HG02763 (cell line): ENCODE data around the gene ATF6.

Experiments
- ATAC-seq: cut with Tn5 transposase; IDR thresholded peaks from one replicate; pipeline ENCODE4 v1.9.1; 2021; ENCODE audit warnings: mild to moderate bottlenecking, moderate library complexity; ENCODE audit not compliant: unreplicated experiment

ATF6 gene

DNA sequence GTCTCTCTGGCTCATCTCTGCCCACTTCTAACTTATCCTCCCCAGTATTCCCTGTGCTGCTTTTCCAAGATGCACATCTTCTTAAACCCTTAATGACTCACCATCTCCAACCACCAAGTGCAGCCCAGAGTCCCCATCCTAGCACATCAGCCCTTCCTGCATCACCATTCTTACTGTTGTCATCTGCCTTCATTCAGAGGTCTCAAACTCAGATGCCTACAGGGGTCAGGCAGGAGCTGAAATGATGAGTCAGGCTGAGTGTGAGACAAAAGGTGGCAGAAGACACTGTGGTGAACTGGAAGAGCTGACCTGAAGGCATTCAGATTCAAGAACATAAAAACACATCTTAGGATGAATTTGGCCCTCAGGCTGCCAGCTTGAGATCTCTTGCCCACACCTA is 223.0 kb downstream of the ATF6 start:
- ATAC-seq = no peak

DNA sequence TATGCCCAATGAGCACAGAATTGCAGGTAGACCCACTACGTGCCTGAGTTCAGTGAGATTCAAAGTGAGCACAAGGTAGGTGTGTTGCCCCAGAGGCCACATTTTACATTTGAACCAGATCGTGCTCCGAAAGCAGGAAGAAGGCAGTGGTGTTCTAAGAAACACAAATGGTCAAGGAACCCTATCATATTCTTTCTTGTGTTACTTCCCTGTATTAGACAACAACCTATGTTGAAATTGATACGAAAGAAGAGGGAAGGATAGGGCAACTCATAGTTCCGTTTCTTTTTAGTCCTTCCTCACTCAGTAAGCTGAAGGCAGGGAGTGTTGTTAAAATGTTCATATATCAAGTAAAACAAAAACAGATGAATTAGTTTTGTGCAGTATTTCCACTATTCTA is 223.7 kb downstream of the ATF6 start:
- no peak for ATAC-seq

DNA sequence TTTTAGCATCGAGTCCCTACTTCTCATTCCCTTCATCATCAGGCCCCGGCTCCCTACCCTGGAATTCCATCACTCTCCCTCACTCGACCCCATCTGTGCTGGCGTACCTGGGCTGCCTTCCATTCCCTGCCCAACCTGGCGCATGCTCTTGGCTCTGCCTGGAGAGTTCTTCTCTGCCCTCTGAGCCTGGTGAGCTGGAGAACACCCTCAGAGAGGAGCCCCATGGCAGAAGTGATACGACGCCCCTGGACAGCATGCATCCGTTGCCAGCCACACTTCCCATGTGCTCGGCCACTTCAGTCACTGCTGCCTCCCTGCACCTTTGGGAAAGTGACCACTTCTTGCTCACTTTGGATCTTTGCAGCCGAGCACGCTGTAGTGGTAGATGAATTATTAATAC is 227.5 kb downstream of the ATF6 start:
- ATAC-seq = no peak

DNA sequence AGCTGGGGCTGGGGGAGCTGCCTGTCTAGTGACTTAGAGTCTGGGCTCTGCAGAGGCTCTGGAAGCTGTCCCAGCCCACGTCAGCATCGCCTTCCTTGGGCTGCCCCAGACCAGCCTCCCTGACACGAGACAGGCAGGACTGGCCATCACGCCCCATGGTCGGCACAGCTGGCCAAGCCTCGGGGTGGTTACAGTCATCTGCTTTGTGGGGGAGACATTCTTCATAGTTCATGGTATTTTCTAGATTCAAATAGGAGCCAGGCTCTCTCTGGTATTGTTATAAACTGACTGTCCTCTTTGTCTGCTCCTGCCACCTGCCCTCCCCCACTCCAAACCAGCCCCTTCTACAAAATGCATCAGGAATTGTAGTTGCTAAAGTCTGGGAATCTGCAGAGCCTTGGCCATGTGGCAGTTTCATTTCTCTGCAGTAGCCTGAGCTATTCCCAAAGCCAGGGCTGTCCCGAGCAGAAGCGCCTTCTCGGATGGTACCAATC is 228.1 kb downstream of the ATF6 start:
- ATAC-seq = no peak

DNA sequence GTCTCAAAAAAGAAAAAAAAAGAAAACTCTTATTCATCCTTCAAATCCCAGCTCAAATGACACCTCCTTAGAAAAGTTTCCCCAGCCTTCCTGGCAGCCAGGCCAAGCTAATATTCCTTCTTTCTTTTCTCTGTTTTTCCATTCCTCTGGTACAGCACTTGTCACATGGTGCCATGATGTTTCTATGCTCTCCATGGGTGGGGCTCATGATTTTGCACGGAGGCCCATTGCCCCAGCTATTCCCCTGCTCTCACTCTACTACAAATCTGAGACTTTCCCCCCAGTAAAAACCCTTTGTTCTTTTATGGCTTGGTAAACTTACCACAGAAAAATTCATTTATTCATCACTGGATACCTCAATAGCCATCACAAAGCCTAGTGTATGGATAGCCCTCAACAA is 231.0 kb downstream of the ATF6 start:
- ATAC-seq = no peak

DNA sequence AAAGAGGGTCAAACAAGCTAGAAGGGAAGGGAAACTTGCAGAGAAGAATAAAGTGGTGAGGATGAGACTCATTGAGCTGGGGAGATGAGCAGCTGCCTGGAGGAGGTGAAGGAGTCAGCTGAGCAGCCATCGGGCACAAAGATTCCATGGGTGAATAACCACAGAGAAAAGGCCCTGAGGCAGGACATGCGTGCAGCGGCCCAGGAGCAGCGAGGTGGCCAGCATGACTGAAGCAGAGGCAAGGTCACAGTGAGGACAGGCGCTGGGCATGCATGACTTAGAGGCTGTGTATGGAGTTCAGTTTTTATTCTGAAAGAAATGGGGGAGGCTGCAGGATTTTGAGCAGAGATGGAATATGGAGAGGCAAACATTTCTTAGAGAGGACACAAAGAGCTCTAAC is 232.7 kb downstream of the ATF6 start:
- ATAC-seq = no peak

DNA sequence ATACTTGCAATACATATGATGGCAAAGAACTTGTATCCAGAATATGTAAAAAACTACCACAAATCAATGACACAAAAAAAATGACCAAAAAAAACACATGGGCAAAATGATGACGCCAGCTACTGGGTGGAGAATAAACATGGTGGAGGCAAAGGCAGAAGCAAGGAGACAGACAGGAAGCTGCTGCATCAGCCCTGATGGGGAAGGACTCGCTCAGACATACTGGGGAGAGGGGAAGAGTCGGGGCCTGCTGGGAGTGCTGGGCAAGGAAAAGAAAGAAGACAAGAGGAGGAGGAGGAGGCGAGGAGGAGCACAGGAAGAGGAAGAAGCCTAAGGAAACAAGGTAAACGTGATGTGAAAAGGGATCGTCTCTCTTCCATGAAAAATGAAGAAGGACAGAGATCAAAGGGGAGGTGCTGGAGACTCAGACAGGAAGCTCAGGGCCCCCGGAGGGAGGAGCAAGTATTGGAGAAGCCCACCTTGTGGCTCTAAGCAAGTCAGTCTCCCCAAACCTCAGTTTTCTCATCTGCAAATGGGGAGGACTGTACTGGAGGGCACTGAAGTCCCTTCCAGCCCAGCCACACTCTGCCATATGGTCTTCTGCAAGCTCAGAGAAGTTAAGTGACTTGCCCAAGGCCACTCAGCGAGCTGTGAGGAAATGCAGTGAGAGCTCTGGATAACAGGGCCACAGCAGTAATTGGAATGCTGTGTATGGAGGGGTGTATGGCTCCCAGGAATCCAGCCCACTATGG is 233.4 kb downstream of the ATF6 start:
- no peak for ATAC-seq

DNA sequence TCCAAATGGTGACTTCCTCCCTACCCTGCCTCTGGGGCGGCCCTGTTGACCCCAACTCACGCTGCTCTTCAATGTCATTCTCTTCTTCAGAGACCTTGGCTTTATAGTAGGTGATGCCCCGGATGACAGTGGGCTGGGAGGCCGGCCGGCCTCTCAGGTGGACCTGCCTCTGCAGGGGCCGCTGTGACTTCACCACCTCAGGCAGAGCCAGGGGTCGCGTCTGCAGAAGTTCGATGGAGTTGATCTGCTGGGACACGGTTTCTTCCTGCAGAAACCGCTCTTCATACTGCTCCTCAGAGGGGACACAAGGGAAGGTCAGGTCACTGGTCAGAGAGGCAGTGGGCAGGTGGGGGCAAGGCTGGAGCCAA is 233.9 kb downstream of the ATF6 start:
- ATAC-seq = no peak

DNA sequence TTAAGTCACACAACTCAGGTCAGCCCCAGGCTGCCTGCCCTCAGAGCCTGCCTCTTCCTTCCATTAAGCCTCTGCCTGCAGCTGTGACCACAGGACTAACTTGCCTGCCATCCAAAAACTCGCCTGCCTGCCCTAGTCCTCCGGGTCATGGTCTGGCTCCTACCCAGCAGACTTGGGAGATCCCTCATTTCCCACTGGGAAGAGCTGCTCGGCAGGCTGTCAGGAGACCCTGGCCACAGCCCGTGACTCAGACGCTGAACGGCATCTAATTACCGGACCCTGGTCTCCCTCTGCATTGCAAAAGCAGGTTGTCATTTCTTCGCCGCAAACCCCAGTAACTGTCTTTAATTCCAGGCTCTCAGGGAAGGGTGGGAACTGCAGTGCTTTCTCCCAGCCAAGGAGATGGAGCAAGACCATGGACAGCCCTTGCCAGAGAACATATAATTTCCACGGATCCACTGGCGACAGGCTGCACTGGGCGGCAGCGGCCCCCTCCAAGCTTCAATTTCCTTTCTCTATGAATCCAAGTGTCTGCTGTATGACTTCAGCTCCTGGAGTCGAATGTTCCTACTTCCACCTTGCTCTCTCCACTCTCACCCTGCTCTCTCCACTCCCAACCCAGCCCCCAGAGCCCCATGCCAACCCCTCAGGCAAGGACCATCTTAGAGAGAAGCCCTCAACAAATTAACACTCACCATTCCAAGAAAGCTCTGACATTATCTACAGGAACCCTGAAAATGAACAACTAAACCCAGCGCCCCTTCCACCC is 237.1 kb downstream of the ATF6 start:
- ATAC-seq = no peak

DNA sequence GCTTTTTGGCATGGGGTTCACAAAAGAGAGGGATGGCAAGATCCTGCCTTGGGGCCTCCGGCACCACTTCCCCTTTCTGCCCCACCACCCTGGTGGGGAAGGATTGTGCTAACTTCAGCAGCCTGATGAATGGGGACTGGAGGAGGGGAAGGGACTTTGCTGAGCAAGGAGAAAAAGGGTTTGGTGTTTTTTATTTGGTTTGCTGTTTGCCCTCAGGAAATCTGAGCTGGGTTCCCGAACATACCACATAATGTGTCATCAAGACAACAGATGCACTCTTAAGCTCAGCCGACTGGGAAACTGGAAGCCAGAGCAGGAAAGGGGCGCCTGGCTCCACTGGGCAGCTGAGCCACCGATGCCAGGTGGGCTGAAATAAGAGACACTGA is 237.7 kb downstream of the ATF6 start:
- ATAC-seq = no peak

DNA sequence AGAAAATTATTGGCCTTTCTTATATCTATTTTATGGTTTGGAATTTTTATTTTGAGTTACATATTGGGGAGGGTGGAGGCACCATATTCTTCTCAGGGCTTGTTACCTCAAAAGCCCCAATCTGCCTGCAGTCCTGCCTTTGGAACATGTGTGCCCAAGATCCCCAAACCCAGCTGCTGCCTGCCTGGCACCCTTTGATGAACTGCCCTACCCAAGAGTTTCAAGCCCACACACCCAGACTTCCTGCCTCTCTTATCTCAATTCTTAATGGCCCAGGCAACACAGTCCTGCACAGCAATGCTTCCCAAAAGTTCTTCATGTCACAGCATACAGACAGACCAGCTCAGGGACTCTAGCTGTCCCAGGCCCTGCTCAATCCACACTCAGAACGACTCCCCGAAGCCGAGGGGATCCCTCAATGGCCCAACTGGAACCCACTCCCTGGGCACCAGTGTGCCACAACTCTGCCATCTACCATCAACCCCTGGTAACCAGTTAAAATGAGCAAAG is 238.4 kb downstream of the ATF6 start:
- no peak for ATAC-seq

DNA sequence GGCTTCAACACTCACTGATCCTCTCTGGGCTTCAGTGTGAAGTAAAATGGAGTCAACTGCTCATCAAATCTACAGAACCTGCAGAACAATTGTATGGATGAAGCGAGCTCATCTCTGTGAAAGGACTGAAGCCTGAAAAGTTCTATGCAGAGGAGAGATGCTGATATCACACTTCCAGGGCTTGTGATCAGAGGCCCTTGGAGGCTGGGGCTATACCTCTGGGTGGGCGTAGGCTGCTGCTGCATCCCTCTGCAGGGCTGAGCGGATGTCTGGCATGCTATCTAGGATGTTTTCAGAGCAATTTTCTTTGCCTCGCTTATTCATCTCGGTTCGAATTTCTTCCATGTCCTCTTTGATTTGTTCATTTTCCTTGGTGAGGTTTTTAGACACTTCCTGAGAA is 240.0 kb downstream of the ATF6 start:
- no peak for ATAC-seq

DNA sequence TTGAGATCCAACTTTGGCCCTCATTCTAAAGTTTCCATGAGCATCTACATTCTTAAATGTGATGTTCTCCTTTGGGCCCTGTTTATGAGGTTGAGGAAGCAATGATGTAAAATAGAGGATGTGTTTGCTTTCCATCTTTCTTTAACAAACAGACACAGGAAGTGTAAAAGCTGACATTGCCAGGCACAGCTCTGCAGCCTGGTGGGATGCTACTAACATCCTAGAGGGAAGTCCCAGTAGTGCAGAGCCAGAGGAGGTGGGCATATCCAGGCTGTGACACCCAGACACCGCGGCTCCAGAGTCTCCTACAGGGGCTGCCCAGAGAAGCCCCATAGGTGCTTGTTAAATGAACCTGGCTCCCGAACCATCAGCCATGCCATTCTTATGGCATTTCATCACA is 241.3 kb downstream of the ATF6 start:
- no peak for ATAC-seq

DNA sequence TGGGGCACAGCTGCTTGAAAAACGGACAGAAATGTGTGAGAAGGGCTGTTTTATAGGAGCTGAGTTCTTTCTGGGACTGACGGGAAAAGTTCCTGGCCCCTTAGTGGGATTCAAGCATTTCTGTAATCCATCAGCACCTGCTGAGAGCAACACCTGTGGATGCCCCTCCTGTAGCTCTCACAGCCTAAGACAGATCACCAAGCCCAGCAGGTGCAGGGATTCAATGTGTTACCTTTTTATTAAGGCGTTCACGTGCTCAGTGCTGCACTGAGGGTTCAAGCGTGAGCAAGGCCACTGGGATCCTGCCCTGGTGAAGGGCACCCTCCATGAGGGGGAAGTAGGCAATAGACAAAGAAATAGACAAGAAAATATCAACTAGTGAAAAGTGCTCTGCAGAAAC is 242.7 kb downstream of the ATF6 start:
- ATAC-seq = no peak

DNA sequence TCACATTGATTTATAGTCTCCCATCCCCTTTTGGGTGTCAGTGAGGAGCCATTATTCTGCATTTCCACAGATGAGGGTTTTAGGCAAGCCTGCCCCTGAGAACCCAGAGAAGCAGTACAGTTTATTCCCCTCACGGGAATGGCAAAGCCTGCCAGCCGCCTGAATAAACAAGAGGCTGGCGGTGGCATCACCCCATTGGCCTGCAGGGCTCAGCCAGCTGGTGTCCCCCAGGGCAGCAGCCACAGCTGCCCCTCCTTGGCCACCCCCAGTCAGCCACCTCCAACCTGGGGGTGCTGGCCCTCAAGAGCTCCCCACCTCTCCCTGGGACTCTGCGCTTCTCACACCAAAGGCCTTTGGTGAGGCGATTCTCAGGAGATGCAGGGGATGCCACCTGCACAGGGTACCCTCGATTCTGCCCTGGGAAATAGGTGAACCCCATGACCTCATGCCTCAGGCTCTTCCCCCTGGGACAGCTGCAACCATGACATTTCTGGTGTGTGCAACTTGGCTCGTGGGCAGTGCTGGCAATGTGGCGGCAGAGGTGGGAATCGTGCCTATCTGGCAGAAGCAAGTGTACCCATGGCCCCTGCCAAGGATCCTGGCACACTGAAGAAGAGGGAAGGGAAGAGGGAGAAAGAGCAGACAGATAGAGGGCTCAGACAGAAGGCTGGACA is 243.5 kb downstream of the ATF6 start:
- no peak for ATAC-seq

DNA sequence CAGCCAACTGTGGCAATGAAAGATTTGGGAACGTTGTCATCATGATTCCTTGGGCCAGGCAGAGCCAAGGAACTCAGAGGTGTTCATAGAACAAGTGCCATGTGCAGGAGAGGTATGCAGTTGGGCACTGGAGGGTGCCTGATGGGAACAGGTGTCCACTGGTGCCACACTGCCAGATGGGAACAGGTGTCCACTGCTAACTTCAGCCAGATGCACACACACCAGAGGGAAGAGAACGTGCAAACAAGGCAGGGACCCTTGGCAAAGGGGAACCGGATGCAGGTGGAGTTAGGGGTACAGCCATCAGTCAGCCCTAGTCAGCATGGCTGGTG is 244.0 kb downstream of the ATF6 start:
- ATAC-seq = no peak

DNA sequence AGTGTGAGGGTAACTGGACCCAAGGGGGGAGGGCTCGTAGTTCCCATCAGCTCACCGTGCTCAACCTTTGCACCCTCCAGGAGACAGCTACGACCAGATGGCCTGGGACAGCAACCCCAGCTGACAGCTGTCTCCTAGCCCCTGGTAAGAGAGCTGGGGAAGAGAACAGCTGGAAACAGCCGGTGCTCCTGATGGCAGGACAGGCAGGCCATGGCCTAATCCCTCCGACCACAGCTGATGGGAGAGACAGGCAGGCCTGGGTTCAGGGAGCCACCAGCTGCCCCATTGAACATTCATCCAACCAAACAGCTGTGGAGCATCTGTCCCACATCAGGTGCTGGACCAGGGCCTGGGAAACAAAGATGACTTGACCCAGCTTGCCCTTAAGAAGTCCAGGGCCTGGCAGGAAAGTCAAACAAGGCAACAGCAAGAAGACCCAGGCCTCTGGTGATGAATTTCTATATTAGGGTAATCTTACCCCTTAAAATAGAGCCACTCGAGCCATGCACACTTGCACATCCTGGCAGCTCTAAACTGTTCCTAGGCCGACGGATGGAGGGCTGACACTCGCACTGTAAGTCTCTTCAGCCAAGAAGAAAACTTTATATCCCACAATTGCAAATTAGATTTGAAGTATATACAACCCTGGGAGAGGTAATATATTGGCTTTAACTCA is 245.4 kb downstream of the ATF6 start:
- no peak for ATAC-seq

DNA sequence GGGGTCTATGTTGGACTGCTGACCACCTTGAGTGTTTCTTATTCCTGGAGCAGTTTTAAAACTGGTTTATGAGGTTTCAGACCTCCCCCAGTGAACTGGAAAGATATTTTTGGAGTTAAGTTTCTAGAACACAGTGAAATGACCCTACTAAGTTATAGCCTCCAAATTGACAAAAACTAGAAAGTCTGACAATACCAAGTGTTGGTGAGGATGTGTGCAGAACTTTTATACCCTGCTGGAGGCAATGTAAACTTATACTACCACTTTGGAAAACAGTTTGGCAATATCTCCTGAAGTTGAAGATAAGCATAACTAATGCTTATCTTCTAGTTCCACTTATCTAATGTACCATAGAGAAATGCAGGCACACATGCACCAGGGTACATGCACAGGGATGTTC is 247.2 kb downstream of the ATF6 start:
- no peak for ATAC-seq
